Measurements from ENCODE around the gene ZBTB32.
A peak's percentile ranks its signal among the peaks of the same experiment; 100 is the strongest.

ZBTB32 gene

DNA sequence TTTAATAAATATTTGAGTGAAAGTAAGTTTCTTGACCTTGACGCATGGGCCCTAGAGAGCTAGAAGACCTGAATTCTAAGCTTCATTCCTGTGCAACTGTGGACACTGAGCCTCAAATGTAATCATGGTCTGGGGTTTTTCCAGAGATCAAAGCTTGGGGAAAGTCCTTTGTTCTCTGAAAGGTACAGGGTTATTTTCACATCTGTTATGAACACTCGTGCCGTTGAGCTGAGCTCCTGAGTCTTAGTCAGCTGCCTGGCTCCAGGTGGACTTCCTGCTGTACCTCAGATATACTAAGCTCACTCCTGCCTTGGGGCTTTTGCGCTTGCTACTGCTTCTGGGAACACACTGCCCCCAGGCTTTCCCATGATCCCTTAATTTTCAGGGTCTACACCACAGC lies 7.5 kb upstream of the ZBTB32 start:
- DNase-seq: no peak

DNA sequence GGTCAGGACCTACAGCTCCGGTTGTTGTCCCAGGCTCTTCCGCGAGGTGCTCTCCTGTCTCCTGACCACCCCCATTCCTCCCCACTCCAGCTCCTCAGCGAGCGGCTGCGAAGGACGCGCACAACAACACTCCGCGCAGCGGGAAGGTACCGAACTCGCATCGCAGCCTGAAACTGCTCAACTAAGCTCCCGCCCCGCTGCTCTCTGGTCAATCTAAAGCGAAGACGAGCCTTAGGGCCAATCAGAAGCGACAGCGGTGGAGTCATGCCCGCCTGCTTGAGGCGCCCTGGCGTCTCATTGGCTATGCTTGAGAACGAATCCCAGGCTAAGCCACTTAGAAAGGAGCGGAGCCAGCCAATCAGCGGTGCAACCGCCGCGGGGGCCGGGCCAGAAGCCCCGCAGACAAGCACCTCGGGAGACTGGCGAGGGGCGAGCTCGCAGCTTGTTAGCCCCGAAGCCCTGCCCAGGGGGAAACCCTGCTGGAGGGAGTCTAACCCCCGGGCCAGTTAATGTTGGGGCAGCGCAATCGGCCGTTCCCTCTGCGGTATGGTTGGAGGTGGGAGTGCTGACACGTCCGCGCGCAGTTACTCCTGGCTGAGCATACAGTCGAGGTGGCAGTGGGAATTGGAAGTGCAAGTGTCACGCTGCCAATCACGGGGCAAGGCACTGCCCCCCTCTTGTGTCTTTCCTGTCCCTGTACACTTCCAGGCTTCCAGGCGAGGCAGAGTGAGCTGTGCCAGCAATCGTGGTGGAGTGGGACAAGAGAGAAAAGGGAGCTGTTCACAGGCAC lies 1.9 kb upstream of the ZBTB32 start:
- DNase-seq: peak; percentile 99

DNA sequence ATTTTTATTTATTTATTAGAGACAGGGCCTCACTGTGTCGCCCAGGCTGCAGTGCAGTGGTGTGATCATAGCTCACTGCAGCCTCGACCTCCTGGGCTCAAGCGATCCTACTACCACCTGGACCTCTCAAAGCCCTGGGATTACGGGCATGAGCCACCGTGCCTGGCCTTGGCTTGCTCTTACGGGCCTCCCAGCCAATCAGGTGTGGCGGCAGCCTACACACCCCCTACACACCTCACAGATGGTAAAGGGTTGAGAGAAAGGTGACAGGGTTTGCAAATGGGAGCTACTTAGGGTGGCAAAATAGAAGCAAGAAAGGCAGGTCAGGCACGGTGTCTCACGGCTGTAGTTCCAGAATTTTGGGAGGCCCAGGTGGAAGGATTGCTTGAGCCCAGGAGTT lies 1.0 kb upstream of the ZBTB32 start:
- no peak for DNase-seq

DNA sequence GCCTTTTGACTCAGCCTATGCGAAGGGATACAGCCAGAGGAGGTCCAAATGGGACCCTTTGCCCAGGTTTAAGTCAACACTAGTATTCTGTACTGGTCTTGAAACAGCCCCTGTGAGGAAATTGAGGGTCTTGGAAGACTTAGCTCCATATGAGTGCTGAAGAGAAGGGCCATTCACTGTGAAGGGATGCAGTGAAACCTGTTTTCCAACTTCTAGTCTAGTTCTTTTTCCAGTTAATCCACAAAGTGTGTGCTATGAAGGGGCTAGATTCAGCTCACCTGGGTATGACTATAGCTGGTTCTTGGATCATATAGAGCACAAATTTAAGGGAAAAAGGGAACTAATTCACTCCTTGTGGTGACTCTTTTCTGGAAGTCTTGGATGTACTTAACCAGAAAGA lies 4.0 kb downstream of the ZBTB32 start:
- no peak for DNase-seq

DNA sequence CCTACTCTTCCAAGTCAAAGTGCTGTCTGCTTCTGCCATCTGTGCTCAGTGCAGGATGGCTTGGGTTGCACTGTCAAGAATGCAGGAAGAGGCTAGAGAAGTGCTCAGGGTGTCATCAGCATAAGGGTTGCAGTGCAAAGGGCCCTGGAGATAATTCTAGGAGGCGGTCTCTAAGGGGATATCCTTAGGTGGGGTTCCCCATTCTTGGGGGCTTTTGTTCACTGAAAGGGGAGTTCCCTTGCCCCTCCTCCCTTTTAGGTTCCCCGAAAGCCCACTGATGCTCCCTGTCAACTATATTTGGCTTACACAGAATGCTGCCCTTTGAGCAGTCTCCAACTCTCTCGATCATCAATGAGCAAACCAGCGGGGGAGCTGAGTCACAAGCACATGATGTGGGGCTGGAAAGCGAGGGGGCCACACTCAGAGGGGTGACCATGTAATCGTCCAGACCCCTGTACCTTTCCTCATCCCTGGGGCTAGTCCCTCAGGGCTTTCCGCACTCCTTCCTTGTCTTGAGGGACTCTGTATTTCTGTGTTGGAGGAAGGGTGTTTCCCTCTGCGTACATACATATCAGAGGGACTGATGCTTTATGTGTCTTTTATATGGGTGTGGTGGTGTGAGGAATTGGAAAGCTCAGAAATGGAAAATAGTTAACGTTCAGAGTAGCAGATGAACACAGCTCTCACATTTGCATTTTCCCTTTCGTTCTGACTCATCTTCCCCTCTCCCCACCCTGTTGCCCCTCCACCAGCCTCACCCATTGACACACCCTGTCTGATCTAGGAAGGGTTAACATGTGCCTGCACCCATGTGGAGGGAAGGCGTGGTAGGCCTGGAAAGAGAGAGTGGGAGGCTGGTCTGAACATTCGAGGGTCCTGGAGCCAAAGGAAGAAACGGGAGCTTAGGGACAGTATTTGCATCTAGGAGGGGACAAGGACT lies 6.7 kb downstream of the ZBTB32 start:
- peak; percentile 10 for DNase-seq

DNA sequence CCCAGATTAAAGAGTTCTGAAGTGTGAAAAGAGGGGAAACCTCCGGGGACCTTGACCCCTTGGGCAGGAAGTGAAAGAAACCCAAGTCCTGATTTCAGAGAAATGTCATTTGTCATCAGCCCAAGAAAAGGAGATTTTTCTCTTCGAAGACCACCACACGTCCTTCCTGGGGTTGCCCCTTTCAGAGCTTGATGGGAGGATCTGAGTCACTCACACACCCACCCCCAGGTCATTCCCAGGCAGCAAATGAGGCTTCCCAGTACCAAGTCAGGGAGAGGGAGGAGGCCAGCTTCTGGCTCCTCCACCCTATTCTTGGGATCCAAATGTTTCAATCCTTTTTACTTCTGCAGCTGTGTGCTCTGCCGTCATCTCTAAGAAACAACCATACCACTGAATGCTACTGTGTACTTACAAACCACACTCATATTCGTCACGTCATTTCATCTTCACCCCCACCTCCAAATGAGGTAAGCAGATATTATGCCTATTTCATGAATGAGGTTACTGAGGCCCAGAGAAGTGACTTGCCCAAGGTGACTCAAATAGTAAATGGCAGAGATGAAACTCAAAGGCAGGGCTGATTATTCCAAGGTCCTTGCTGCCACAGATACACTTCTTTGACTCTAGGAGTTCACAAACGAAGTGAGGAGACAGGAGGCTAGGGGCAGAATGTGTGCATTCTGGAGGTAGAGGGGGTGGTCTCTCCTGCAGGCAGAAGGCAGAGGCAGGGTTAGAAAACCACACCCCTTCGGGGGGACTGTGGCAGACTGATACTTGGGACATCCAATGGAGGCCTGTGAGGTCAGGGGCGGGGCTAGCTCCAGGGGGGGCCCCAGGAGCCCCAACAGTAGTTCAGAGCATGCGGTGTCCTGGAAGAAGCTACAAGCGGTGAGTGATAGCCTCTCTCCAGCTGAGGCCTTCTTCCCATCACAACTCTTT lies 8.5 kb downstream of the ZBTB32 start:
- peak; percentile 54 for DNase-seq

DNA sequence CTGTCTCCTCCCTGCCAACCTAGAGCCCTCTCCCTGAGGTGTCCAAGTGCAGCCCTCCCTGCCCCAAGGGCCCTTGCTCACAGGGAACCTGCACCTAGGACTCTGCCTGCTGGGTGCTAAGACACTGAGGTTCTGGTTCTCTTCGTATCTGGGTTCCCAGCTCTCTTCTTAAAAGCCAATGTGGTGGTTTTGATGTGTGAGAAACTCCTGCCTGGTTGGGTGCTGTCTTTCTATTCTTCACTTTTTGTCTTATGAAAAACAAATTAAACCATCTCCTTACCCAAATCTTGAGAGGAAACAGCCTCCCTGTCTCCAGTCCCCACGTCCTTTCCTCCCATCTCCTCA lies 9.1 kb downstream of the ZBTB32 start:
- DNase-seq: no peak

DNA sequence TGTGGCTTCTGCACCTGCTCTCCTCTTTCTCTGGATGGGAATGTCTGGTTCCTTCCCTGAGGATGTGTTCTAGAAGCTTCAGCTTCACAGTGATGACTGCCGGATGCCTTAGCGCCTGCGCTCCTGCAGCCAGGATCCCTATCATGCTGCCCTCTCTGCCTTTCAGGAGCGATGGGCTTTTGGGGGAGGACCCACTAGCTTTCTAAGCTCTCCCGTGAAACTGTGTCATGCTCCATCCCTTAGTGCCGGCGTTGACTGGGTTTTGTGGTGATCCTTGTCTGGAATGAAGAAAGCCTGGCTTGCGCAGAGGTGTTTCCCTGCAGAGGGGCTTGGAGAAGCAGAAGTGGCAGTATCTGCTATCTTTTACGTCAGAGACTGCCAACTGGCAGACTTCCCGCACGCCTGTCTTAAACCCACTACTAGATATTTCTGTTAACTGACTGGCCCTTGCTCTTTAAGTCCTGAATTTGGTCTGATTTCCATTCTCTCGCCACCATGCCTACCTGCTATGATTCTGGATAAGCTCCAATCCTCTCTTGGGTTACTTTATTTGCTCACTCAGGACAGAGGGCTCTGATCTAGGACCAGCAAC lies 9.6 kb downstream of the ZBTB32 start:
- peak; percentile 80 for DNase-seq

DNA sequence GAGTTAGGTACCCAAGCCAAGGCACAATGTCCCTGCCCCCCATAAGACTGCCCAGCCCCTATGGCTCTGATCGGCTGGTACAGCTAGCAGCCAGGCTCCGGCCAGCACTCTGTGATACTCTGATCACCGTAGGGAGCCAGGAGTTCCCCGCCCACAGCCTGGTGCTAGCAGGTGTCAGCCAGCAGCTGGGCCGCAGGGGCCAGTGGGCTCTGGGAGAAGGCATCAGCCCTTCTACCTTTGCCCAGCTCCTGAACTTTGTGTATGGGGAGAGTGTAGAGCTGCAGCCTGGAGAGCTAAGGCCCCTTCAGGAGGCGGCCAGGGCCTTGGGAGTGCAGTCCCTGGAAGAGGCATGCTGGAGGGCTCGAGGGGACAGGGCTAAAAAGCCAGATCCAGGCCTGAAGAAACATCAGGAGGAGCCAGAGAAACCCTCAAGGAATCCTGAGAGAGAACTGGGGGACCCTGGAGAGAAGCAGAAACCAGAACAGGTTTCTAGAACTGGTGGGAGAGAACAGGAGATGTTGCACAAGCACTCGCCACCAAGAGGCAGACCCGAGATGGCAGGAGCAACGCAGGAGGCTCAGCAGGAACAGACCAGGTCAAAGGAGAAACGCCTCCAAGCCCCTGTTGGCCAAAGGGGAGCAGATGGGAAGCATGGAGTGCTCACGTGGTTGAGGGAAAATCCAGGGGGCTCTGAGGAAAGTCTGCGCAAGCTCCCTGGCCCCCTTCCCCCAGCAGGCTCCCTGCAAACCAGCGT lies 10.4 kb downstream of the ZBTB32 start:
- peak; percentile 55 for DNase-seq

DNA sequence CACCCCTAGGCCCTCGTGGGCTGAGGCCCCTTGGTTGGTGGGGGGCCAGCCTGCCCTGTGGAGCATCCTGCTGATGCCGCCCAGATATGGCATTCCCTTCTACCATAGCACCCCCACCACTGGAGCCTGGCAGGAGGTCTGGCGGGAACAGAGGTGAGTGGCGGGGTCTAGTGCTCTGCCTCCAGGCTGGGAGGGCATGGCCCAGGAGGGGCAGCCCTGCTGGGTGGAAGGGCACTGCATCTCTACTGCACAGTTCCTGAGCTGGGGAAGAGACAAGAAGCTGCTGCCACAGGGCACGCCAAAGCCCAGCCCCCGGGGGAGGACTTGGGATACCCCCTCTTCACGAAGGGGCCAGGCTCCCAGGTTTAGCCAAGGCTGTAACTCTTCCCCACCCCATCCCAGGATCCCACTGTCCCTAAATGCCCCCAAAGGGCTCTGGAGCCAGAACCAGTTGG lies 11.0 kb downstream of the ZBTB32 start:
- DNase-seq: no peak

DNA sequence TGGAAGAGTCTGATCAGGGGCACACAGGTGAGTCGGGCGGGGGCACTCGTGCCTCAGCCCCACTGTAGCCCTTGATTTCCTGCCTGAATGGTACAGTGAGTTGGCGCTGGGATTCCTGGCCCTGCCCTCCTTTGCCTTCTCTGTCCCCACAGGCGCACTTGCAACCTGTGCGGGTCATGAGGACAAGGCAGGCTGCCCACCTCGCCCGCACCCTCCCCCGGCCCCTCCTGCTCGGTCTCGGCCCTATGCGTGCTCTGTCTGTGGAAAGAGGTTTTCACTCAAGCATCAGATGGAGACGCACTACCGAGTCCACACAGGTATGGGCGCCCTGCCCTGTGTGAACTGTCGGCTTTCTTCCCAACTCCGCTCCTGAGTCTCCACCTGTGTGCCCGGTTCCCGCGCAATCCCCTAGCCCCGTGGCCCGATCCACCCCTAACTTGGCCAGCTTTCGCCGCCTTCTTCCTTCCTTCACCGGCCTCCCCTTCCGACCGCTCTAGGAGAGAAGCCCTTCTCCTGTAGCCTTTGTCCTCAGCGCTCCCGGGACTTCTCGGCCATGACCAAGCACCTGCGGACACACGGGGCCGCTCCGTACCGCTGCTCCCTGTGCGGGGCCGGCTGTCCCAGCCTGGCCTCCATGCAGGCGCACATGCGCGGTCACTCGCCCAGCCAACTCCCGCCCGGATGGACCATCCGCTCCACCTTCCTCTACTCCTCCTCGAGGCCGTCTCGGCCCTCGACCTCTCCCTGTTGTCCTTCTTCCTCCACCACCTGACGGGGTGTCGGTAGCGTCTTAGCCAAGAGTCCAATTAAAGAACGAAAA lies 11.8 kb downstream of the ZBTB32 start:
- peak; percentile 27 for DNase-seq

DNA sequence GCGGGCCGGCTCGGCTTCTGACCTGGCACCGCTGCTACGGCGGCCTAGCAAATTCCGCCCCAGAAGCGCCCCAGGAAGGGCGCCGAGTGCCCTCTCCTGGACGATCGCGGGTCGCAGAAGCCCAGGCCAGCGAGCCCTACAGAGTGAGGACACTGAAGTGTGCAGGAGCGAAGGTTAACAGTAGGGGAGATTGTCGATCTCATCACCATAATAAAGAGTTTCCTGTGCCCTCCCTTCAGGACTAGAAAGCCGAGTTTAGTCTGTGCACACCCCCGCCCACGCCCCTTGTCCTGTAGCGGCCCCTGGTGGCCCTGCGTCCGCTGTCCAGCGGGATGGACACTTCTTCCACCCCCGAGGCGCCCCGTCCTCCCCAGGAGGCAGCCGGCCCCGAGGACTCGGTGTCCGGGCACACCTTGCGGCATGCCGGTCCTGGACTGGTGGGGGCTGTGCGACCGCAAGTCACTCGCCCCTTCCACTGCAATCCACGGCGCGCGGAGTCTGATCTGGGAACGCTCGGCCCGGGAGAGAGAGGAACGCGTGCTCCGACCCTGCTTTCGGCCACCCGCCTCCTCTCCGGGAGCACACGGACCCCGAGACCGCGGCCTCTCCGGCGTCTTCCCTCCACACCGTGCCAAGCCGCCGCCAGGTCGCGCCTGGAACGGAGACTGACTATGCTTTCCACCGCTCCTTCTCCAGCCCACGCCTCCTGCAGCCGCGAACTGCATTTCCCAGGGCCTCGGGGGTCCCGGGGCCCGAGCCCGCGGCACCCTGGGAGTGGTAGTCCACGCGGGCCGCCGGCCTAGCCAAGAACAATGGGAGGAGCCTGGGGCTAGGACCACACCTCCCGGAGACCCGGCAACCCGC lies 12.7 kb downstream of the ZBTB32 start:
- DNase-seq: peak; percentile 98

DNA sequence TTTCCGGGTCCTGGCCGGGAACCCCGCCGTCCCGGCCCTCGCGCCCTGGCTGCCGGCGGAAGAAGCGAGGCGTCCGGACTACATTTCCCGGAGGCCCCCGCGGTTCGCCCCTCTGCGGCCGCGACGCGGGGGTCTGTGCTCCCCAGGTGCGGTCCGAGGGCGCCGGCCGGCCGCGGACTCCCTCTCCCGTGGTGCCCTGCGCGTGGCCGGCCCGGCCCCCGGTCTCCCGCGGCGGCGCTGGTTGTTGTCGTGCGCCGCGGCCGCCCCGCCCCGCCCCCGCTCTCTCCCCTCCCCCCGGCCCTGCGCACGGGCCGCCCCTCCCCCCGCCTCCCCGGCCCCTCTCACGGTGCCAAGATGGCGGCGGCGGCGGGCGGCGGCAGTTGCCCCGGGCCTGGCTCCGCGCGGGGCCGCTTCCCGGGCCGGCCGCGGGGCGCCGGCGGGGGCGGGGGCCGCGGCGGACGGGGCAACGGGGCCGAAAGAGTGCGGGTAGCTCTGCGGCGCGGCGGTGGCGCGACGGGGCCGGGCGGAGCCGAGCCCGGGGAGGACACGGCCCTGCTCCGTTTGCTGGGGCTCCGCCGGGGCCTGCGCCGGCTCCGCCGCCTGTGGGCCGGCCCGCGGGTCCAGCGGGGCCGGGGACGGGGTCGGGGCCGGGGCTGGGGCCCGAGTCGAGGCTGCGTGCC lies 13.4 kb downstream of the ZBTB32 start, which contains the start of gene KMT2B:
Gene KMT2B (plus strand): TSS at position 339 of the 680 bp plus-strand sequence. CDS start 16 bp downstream, at position 355.
- DNase-seq: no peak

DNA sequence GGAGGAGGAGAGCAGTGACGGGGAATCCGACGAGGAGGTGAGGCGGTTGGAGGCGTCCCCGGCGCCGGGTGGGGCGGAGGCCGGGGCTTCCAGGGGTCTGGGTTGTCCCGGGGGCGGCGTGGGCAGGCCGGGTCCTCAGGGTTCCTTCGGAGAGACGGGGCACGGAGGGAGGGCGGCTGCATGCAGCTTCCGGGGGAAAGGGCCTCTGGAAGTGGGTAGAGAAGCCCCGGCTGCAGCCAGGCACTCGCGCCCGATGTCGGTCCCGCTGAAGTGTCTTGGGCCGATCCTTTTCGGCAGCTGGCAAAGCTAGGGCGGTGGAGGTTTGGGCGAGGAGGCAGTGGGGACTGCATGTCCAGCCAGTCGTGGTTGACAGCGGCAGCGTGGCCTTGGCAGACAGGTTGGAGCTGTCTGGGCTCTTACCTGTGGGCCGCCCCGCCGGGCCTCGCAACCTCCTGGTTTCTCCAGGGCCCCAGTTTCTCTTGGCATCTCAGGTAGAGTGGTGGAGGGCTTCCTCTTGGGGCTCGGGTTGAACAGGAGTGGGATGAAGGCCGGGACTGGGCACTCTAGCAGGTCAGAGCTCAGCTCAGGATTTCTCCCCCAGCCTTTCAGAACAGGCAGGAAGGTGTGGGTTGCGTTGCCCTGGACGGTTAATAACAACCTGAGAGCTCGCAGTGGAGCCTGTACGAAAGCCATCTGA lies 14.1 kb downstream of the ZBTB32 start:
- peak; percentile 44 for DNase-seq

DNA sequence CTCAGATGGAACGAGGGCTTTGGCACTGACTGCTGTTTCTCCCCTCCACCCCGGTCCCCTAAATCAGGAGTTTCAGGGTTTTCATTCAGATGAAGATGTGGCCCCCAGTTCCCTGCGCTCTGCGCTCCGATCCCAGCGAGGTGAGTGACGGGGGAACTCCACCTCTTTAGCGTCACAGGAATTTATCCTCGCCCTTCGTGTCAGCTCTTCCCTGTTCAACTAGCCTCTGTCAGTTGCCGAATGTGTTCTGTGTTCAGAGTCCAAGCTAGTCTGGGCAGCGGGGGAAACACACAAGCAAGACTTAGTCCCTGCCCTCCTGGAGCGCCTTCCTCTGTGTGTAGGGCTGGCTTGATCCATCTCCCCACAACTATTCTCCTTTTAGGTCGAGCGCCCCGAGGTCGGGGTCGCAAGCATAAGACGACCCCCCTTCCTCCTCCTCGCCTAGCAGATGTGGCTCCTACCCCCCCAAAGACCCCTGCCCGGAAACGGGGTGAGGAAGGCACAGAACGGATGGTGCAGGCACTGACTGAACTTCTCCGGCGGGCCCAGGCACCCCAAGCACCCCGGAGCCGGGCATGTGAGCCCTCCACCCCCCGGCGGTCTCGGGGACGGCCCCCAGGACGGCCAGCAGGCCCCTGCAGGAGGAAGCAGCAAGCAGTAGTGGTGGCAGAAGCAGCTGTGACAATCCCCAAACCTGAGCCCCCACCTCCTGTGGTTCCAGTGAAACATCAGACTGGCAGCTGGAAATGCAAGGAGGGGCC lies 15.2 kb downstream of the ZBTB32 start:
- DNase-seq: no peak

DNA sequence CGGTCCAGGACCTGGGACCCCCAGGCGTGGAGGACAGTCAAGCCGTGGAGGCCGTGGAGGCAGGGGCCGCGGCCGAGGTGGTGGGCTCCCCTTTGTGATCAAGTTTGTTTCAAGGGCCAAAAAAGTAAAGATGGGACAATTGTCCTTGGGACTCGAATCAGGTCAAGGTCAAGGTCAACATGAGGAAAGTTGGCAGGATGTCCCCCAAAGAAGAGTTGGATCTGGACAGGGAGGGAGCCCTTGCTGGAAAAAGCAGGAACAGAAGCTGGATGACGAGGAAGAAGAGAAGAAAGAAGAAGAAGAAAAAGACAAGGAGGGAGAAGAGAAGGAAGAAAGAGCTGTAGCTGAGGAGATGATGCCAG lies 15.8 kb downstream of the ZBTB32 start:
- no peak for DNase-seq

DNA sequence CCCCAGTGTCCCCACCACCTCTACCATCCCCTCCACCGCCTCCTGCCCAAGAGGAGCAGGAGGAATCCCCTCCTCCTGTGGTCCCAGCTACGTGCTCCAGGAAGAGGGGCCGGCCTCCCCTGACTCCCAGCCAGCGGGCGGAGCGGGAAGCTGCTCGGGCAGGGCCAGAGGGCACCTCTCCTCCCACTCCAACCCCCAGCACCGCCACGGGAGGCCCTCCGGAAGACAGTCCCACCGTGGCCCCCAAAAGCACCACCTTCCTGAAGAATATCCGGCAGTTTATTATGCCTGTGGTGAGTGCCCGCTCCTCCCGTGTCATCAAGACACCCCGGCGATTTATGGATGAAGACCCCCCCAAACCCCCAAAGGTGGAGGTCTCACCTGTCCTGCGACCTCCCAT lies 16.3 kb downstream of the ZBTB32 start:
- no peak for DNase-seq

DNA sequence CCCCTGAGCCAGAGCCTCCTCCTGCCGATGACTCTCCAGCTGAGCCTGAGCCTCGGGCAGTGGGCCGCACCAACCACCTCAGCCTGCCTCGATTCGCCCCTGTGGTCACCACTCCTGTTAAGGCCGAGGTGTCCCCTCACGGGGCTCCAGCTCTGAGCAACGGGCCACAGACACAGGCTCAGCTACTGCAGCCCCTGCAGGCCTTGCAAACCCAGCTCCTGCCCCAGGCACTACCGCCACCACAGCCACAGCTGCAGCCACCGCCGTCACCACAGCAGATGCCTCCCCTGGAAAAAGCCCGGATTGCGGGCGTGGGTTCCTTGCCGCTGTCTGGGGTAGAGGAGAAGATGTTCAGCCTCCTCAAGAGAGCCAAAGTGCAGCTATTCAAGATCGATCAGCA lies 17.0 kb downstream of the ZBTB32 start:
- no peak for DNase-seq
